ENCODE data around the gene FBN1. TPM values are rescaled to one million over a fixed set of nuclear protein-coding genes. Genes with fewer than 3 reads are reported as not detected.

The FBN1 gene
- total RNA-seq, 1 donor from 2014 or later, result 1,693 TPM

DNA sequence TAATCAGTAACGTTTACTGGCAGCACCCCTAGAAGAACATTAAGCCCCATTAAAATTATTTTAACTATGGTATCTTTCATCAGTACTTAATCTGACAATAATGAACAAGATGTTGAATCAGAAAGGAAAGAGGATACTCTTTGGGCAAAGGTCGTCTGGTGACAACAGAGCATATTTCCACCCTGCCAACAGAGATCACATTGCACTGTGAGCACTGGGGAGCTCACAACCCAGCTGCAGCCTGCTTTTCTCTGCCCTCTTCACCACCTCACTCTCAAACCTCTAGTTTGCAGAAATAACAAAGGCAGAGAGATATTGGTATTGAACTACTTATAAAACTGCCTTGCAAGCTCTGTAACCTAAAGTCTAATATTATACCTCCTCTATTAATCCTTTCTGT is 130.0 kb downstream of the FBN1 start:
- DNase-seq (ENCODE audit: low spot score), result no peak

- no peak for DNase-seq (ENCODE audit: low spot score)
Observed at GRCh38 chr15:48514103-48514816, 131.2 kb downstream of the FBN1 start.

- DNase-seq (ENCODE audit: low spot score), result no peak
Observed at GRCh38 chr15:48510976-48511375, 134.5 kb downstream of the FBN1 start.

GRCh38 chr15:48507416-48508065 is 138.0 kb downstream of the FBN1 start:
- DNase-seq (ENCODE audit: low spot score), result peak; percentile 43

GRCh38 chr15:48505067-48505466 is 140.4 kb downstream of the FBN1 start:
- DNase-seq (ENCODE audit: low spot score), result no peak

DNA sequence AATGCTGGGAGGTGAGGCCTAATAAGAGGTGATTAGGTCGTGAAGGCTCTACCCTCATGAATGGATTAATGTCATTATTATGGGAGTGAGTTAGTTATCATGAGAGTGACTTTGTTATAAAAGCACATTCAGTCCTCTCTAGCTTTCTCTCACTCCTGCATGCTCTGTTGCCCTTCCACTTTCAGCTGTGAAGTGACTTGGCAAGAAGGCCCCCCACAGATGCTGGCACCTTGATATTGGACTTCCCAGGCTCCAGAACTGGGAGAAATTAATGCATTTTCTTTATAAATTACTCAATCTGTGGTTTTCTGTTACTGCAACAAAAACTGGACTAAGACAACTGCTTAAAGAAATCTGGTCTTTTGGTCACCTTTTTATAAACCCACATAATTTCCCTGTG is 144.3 kb downstream of the FBN1 start:
- DNase-seq (ENCODE audit: low spot score), result no peak

DNA sequence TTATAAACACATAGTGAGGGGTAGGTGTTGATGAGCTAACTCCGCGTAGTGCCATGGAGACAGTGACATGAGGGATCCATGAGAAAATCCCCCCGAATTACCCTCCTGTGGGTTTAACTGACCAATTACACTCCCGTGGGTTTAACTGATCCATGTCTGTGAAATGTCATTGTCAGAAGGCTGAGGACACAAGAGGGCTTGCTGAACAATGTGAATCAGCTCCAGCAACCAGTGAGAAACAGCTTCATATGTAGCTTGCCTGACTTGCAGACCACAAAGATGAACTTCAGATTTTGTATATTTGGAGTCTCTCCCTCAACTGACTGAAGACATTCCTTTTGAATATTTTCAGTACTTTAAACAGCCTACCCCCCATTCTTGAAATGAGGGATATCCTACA is 144.9 kb downstream of the FBN1 start:
- DNase-seq (ENCODE audit: low spot score), result no peak

DNA sequence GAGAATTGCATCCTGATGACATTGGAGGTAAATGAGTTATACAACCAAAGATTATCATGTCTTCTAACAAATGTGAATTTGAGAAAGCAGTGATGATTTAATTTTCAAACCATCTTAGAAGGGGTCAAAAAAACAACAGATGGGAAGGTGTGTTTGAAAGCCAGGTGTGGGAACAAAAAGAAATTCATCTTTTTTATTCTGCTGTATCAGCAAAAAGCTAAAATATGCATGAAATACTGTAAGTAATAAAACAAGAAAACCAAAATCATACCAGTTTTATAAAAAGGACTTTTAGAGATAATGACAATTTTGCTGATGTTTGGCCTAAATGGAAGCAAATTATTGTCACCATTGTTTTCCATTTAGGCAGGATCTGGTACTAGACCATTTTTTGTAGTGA is 145.5 kb downstream of the FBN1 start:
- DNase-seq (ENCODE audit: low spot score), result no peak

DNA sequence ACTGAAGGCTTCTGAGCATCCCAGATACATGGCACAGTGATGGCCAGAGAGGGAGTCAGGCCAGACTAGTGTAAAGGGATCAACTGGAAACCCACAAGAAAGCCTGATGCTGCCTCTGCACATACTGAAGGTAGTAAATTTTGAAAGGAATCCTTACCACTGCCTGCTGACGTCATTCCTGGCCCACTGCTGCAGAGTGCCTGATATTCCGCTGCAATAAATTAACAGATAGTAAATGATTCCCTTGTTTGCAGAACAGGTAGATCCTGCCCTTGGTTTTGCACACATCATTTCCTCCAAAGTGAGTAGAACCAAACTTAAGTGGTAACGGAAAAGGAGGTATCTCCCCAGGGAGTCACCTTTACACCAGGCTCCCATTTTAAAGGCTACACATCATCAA is 146.7 kb downstream of the FBN1 start:
- no peak for DNase-seq (ENCODE audit: low spot score)

- no peak for DNase-seq (ENCODE audit: low spot score)
Observed at GRCh38 chr15:48494631-48495030, 150.9 kb downstream of the FBN1 start.

DNA sequence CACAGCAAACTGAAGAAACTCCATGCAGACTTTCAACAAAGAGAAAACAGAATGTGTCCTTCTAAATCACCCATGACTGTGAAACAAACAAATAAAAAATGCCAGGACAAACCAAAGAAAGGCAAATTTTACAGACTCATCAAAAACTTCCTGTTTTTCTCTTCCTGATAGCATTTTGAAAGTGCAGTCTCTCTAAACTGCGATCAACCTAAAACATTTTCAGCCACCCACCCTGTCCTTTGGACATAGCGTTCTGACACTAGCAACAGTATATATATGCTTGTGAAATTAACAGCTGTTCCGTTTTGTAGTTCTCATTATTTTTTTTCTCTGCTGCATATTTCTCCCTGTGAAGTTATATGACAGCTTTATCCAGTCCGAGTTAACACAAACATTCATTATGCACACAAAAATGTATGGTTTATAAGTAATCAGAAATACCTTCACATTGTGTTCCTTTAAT is 151.7 kb downstream of the FBN1 start:
- no peak for DNase-seq (ENCODE audit: low spot score)

DNA sequence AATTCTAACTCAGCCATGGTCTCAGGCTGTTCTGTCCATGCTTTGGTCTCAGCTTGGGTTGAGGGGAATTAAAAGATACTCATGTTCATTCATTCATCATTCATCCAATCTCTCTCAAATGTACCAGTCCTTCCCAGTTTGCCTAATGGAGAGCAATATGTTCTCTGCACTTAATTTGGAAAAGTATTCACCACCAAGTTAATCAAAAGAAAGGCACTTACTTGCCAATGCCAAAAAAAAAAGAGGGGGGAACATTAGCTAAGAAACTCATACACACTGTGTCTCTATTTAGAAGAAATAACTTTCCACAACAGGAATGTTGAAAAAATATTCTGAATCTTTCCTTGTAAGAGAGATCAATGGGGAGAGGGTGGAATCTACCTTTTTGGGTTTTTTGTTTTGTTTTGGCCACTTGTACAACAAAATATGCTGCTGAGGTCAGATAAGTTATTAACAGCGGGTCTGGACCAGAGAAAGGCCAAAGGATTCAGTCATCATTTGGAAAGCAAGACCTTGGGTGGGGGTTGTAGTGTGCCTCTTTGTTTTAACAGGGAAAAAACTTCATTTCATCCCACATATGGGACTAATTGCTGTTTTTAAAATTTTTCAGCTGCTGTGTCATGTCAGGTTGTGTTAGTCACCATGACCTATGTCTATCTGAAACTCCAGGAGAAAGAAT is 152.3 kb downstream of the FBN1 start:
- DNase-seq (ENCODE audit: low spot score), result no peak

- no peak for DNase-seq (ENCODE audit: low spot score)
Observed at GRCh38 chr15:48486228-48486627, 159.3 kb downstream of the FBN1 start.

- no peak for DNase-seq (ENCODE audit: low spot score)
Observed at GRCh38 chr15:48481802-48482201, 163.7 kb downstream of the FBN1 start.

GRCh38 chr15:48479751-48480150 is 165.8 kb downstream of the FBN1 start:
- no peak for DNase-seq (ENCODE audit: low spot score)

- DNase-seq (ENCODE audit: low spot score), result no peak
Observed at GRCh38 chr15:48478581-48478980, 166.9 kb downstream of the FBN1 start.

DNA sequence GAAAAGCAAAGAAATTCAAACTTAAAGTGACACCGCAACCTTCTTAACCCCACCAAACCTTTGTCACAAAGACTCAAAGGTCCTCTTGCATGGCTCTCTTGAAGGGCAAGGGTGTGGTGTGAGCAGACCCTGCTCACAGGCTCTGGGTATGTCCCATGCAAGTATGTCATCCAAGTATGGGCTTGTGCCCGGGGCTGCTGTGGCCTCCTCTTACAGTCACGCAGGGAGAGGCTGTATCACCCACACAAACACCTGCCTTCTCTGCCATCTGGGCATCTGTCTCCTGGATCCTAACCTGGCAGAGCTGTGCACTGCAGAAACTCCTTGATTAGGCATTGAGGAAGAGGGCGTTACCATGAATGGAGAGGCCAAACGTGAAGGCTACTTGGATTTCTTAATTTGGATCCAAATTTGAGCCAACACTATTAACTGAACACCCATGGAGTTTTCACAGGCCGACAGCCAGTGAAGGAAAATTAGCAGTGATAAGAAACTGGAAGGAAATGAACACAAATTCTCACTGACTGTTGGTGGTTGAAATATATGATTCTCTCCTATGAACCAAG is 167.6 kb downstream of the FBN1 start:
- DNase-seq (ENCODE audit: low spot score), result no peak

- DNase-seq (ENCODE audit: low spot score), result no peak
Observed at GRCh38 chr15:48475600-48476395, 169.7 kb downstream of the FBN1 start.

DNA sequence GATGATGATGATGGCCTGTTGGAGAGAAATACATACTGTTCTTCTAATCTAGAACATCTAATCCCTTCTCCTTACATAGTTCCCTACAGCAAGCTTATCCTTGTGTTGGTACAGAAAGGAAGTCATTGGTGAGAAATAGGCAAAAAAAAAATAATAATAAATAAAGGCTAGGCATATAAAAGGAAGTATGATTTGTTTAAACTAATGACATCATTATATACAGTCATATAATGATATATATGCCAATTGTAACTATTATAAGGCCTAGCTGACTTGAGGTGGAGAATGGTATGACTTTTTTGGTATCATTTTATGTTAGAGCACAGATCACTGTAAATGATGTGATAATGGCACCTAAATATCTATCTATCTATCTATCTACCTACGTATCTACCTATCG is 171.8 kb downstream of the FBN1 start:
- DNase-seq (ENCODE audit: low spot score), result no peak

- DNase-seq (ENCODE audit: low spot score), result no peak
Observed at GRCh38 chr15:48472756-48473155, 172.8 kb downstream of the FBN1 start.

GRCh38 chr15:48471073-48471472 is 174.4 kb downstream of the FBN1 start:
- no peak for DNase-seq (ENCODE audit: low spot score)

- DNase-seq (ENCODE audit: low spot score), result no peak
Observed at GRCh38 chr15:48470096-48470495, 175.4 kb downstream of the FBN1 start.
